Naive thymus-derived CD4-positive, alpha-beta T cell (primary cell): ENCODE measurements around the gene PTPRA. TPM values are rescaled to one million over a fixed set of nuclear protein-coding genes. Genes with fewer than 3 reads are reported as not detected.

Experiments used
- ATAC-seq: fragments of 150-1000 bp; cut with Tn5 transposase; 2 replicates; pipeline ENCODE4 v1.10.0; 2021; ENCODE audit warnings: mild to moderate bottlenecking, moderate library complexity
- CTCF ChIA-PET: fragments of 350-600 bp; sonication (Branson Sonifier 250); formaldehyde crosslinking; loops from one replicate; lab custom pipeline; 2021; ENCODE audit warnings: antibody characterized with exemption; lab: Charles Lee
- POLR2A ChIA-PET: fragments of 350-600 bp; sonication (Branson Sonifier 250); formaldehyde crosslinking; loops from one replicate; lab custom pipeline; 2021; ENCODE audit warnings: antibody characterized with exemption, inconsistent platforms; lab: Charles Lee
- DNase-seq, 9 donors: peaks; one replicate each; pipeline versions ENCODE4 v3.0.0 to v3.0.0-alpha.2; 2020 to 2022; ENCODE audit warnings: mixed read lengths in 1 of 9
- H3K27ac ChIP-seq: one replicate; pipeline ENCODE4 v1.7.0; 2013; ENCODE audit warnings: mild to moderate bottlenecking, low read depth, low read length, moderate library complexity
- H3K27me3 ChIP-seq, 2 donors: one replicate each; pipeline ENCODE4 v1.7.0; 2013; ENCODE audit warnings: low read length in 2 of 2, mild to moderate bottlenecking in 2 of 2, moderate library complexity in 2 of 2; ENCODE audit not compliant: control insufficient read depth in 2 of 2, insufficient read depth in 2 of 2
- H3K36me3 ChIP-seq, 3 experiments: 1 replicate in 2 of 3; 2 replicates in 1 of 3; pipeline ENCODE4 v1.7.0; 2013; ENCODE audit warnings: low read length in 3 of 3, mild to moderate bottlenecking in 3 of 3, moderate library complexity in 1 of 3; ENCODE audit not compliant: insufficient read depth in 3 of 3, control insufficient read depth in 2 of 3
- H3K4me1 ChIP-seq, 2 donors: one replicate each; pipeline ENCODE4 v1.7.0; 2013; ENCODE audit warnings: low read length in 2 of 2, mild to moderate bottlenecking in 2 of 2, moderate library complexity in 1 of 2; ENCODE audit not compliant: control insufficient read depth in 2 of 2, insufficient read depth in 2 of 2
- H3K4me3 ChIP-seq: 2 replicates; pipeline ENCODE4 v1.7.0; 2013; ENCODE audit warnings: mild to moderate bottlenecking, low read length
- H3K9me3 ChIP-seq, 3 experiments: 1 replicate in 2 of 3; 2 replicates in 1 of 3; pipeline ENCODE4 v1.7.0; 2013; ENCODE audit warnings: low read length in 3 of 3; ENCODE audit not compliant: control insufficient read depth in 2 of 3
- H3K27ac Mint-ChIP-seq, 9 donors: one replicate each; pipeline ENCODE4 v1.8.0; 2020 to 2022; ENCODE audit warnings: mixed read lengths in 9 of 9, mild to moderate bottlenecking in 8 of 9, moderate library complexity in 5 of 9, inconsistent platforms in 2 of 9
- H3K27me3 Mint-ChIP-seq, 5 donors: one replicate each; pipeline ENCODE4 v1.8.0; 2021 to 2022; ENCODE audit warnings: mixed read lengths in 5 of 5, mild to moderate bottlenecking in 1 of 5
- H3K36me3 Mint-ChIP-seq, 5 donors: one replicate each; pipeline ENCODE4 v1.8.0; 2020 to 2022; ENCODE audit warnings: mixed read lengths in 5 of 5, mild to moderate bottlenecking in 3 of 5, inconsistent platforms in 1 of 5
- H3K4me1 Mint-ChIP-seq, 7 donors: one replicate each; pipeline ENCODE4 v1.8.0; 2020 to 2022; ENCODE audit warnings: mixed read lengths in 7 of 7, mild to moderate bottlenecking in 3 of 7, inconsistent platforms in 1 of 7
- H3K4me3 Mint-ChIP-seq, 10 donors: one replicate each; pipeline ENCODE4 v1.8.0; 2020 to 2022; ENCODE audit warnings: mild to moderate bottlenecking in 10 of 10, mixed read lengths in 10 of 10, moderate library complexity in 6 of 10, inconsistent platforms in 2 of 10
- H3K9me3 Mint-ChIP-seq, 11 donors: one replicate each; pipeline ENCODE4 v1.8.0; 2020 to 2022; ENCODE audit warnings: mixed read lengths in 11 of 11, mild to moderate bottlenecking in 4 of 11, inconsistent platforms in 1 of 11, moderate library complexity in 1 of 11
- intact Hi-C, 2 donors: fragments of 100-400 bp; cut with micrococcal nuclease; formaldehyde crosslinking; loops; one replicate each; pipeline ENCODE4 v1.15.1; 2023
- polyA plus RNA-seq, 2 donors: library from polyadenylated mRNA; unstranded; fragments of 300-500 nt; fragmentation: Illumina TruSeq; gene quantifications; one replicate each; pipeline ENCODE4 v1.2.3, GENCODE V29; 2021
- total RNA-seq, 6 experiments: library from RNA in 5 of 6; stranded (reverse) in 5 of 6; gene quantifications; 1 replicate in 5 of 6; 2 replicates in 1 of 6; pipeline ENCODE4 v1.2.3 and lab custom pipeline; 2021 to 2026

The PTPRA gene
- total and polyA plus RNA-seq, 7 experiments from 2014 or later, result 27.5 to 86.6 (median 78.2) TPM

GRCh38 chr20:2859330-2860121, 13.8 kb upstream of the PTPRA start:
- CTCF ChIA-PET, result interaction anchor here (0.9 kb wide), 1 partner anchor 41 kb away, joined by 3 read pairs; no protein-coding TSS in a partner anchor
- POLR2A ChIA-PET, result no interaction called here
- Mint-ChIP-seq H3K27ac (peak overlapping the region in 1 of 9 donors; percentile 43), H3K36me3 (peaks cover 0 to 15% (median 6%) of the 10 kb centered on the region in 5 donors), H3K4me1 (peaks cover 0 to 5% (median 2%) of the 10 kb centered on the region in 7 donors), H3K27me3 (no peaks in the 10 kb centered on the region), H3K4me3 (no peak overlapping the region), H3K9me3 (no peaks in the 10 kb centered on the region)
- Histone ChIP-seq H3K36me3 (peaks cover 0 to 34% (median 4%) of the 10 kb centered on the region in 3 experiments), H3K27me3 (no peaks in the 10 kb centered on the region), H3K4me3 (no peak overlapping the region), H3K27ac (no peak overlapping the region), H3K4me1 (no peaks in the 10 kb centered on the region), H3K9me3 (no peaks in the 10 kb centered on the region)
- DNase-seq (no peak), ATAC-seq (no peak)
- intact Hi-C loops, result no loop called here

GRCh38 chr20:2864626-2865025, 8.7 kb upstream of the PTPRA start:
- DNase-seq (no peak), ATAC-seq (no peak)
- Histone ChIP-seq H3K27ac (no peak overlapping the region), H3K4me3 (no peak overlapping the region), H3K27me3 (no peaks in the 10 kb centered on the region), H3K4me1 (peaks cover 6 to 27% of the 10 kb centered on the region in 2 donors), H3K36me3 (peaks cover 0 to 40% (median 4%) of the 10 kb centered on the region in 3 experiments), H3K9me3 (no peaks in the 10 kb centered on the region)
- Mint-ChIP-seq H3K27me3 (no peaks in the 10 kb centered on the region), H3K27ac (peak overlapping the region in 2 of 9 donors; percentile 57 to 69), H3K4me3 (no peak overlapping the region), H3K9me3 (no peaks in the 10 kb centered on the region), H3K4me1 (peaks cover 11 to 41% (median 37%) of the 10 kb centered on the region in 7 donors), H3K36me3 (peaks cover 0 to 13% (median 4%) of the 10 kb centered on the region in 5 donors)
- POLR2A ChIA-PET, result interaction anchor here (1.0 kb wide), 1 partner anchor 21 kb away, joined by 3 read pairs; no protein-coding TSS in a partner anchor
- CTCF ChIA-PET, result interaction anchor here (0.8 kb wide), 1 partner anchor 75 kb away, joined by 3 read pairs; no protein-coding TSS in a partner anchor
- intact Hi-C loops, result no loop called here

GRCh38 chr20:2865101-2865500, 8.2 kb upstream of the PTPRA start:
- Mint-ChIP-seq H3K27ac (peak overlapping the region in 6 of 9 donors; percentile 52 to 81 (median 66)), H3K27me3 (no peaks in the 10 kb centered on the region), H3K4me1 (peaks cover 11 to 41% (median 37%) of the 10 kb centered on the region in 7 donors), H3K9me3 (no peaks in the 10 kb centered on the region), H3K36me3 (peaks cover 0 to 13% (median 4%) of the 10 kb centered on the region in 5 donors), H3K4me3 (peak overlapping the region in 4 of 10 donors; percentile 19 to 73 (median 46))
- Histone ChIP-seq H3K36me3 (peaks cover 0 to 40% (median 4%) of the 10 kb centered on the region in 3 experiments), H3K27ac (no peak overlapping the region), H3K27me3 (no peaks in the 10 kb centered on the region), H3K4me3 (no peak overlapping the region), H3K4me1 (peaks cover 6 to 27% of the 10 kb centered on the region in 2 donors), H3K9me3 (no peaks in the 10 kb centered on the region)
- ATAC-seq (no peak), DNase-seq (no peak)
- intact Hi-C loops, result no loop called here
- POLR2A ChIA-PET, result interaction anchor here (1.0 kb wide), 1 partner anchor 21 kb away, joined by 3 read pairs; no protein-coding TSS in a partner anchor
- CTCF ChIA-PET, result interaction anchor here (0.6 to 0.8 kb wide), 2 partner anchors 22 to 74 kb away, joined by 3 read pairs; no protein-coding TSS in a partner anchor

GRCh38 chr20:2865630-2866029, 7.7 kb upstream of the PTPRA start:
- H3K36me3 ChIP-seq, result peaks cover 0 to 37% (median 4%) of the 10 kb centered on the region in 3 experiments
- ChIA-PET CTCF (interaction anchor here (0.6 to 0.8 kb wide), 2 partner anchors 22 to 75 kb away, joined by 3 read pairs; no protein-coding TSS in a partner anchor), POLR2A (interaction anchor here (1.0 kb wide), 1 partner anchor 22 kb away, joined by 3 read pairs; no protein-coding TSS in a partner anchor)
- H3K9me3 ChIP-seq, result no peaks in the 10 kb centered on the region
- Mint-ChIP-seq H3K27ac (peak overlapping the region in 7 of 9 donors; percentile 10 to 79 (median 59)), H3K27me3 (no peaks in the 10 kb centered on the region), H3K4me1 (peaks cover 15 to 41% (median 37%) of the 10 kb centered on the region in 7 donors), H3K4me3 (peak overlapping the region in 8 of 10 donors; percentile 1 to 51 (median 10)), H3K36me3 (peaks cover 0 to 13% (median 4%) of the 10 kb centered on the region in 5 donors), H3K9me3 (no peaks in the 10 kb centered on the region)
- intact Hi-C loops, result no loop called here
- no peaks in the 10 kb centered on the region for H3K27me3 ChIP-seq
- H3K27ac ChIP-seq, result no peak overlapping the region
- DNase-seq (peak in 4 of 9 donors; percentile 26 to 56 (median 50)), ATAC-seq (peak; percentile 74)
- H3K4me3 ChIP-seq, result no peak overlapping the region
- peaks cover 6 to 27% of the 10 kb centered on the region in 2 donors for H3K4me1 ChIP-seq

GRCh38 chr20:2866236-2866635, 7.0 kb upstream of the PTPRA start:
- Mint-ChIP-seq H3K27ac (peak overlapping the region in 6 of 9 donors; percentile 10 to 79 (median 54)), H3K9me3 (no peaks in the 10 kb centered on the region), H3K4me1 (peaks cover 21 to 41% (median 39%) of the 10 kb centered on the region in 7 donors), H3K4me3 (peak overlapping the region in 2 of 10 donors; percentile 42 to 51), H3K36me3 (peaks cover 0 to 9% (median 2%) of the 10 kb centered on the region in 5 donors), H3K27me3 (no peaks in the 10 kb centered on the region)
- ChIA-PET CTCF (interaction anchor here (0.6 kb wide), 1 partner anchor 8 kb away, joined by 3 read pairs; no protein-coding TSS in a partner anchor), POLR2A (interaction anchor here (0.7 to 1.2 kb wide), 2 partner anchors 22 to 96 kb away, joined by 3 read pairs; no protein-coding TSS in a partner anchor)
- intact Hi-C loops, result no loop called here
- Histone ChIP-seq H3K9me3 (no peaks in the 10 kb centered on the region), H3K27ac (no peak overlapping the region), H3K4me3 (no peak overlapping the region), H3K27me3 (no peaks in the 10 kb centered on the region), H3K36me3 (peaks cover 0 to 31% (median 2%) of the 10 kb centered on the region in 3 experiments), H3K4me1 (peaks cover 6 to 27% of the 10 kb centered on the region in 2 donors)
- DNase-seq (no peak), ATAC-seq (peak; percentile 46)

- Mint-ChIP-seq H3K4me1 (peaks cover 24 to 47% (median 44%) of the 10 kb centered on the region in 7 donors), H3K36me3 (peaks cover 0 to 7% (median 0%) of the 10 kb centered on the region in 5 donors), H3K27me3 (no peaks in the 10 kb centered on the region), H3K4me3 (peak overlapping the region in 2 of 10 donors; percentile 16 to 29), H3K9me3 (no peaks in the 10 kb centered on the region), H3K27ac (peak overlapping the region in 8 of 9 donors; percentile 7 to 75 (median 38))
- ATAC-seq (no peak), DNase-seq (no peak)
- intact Hi-C loops, result no loop called here
- POLR2A ChIA-PET, result interaction anchor here (1.2 kb wide), 1 partner anchor 95 kb away, joined by 3 read pairs; no protein-coding TSS in a partner anchor
- H3K36me3 ChIP-seq, result peaks cover 0 to 20% (median 0%) of the 10 kb centered on the region in 3 experiments
- CTCF ChIA-PET, result no interaction called here
- H3K4me3 ChIP-seq, result no peak overlapping the region
- no peak overlapping the region for H3K27ac ChIP-seq
- no peaks in the 10 kb centered on the region for H3K9me3 ChIP-seq
- H3K4me1 ChIP-seq, result peaks cover 9 to 27% of the 10 kb centered on the region in 2 donors
- no peaks in the 10 kb centered on the region for H3K27me3 ChIP-seq
Measured at GRCh38 chr20:2867081-2867864, 6.0 kb upstream of the PTPRA start.
